Trophoblast cell (in vitro differentiated cells and primary cell): ENCODE measurements around the gene UGT1A8.
"Not testable (repeated sequence)": the region's sequence is repeated elsewhere in the genome, so short reads cannot be mapped to it uniquely, and the experiment has no call there.

Source experiments
- DNase-seq, 2 donors: peaks; one replicate each; pipeline ENCODE4 v3.0.0-alpha.2; 2016
- H2AFZ ChIP-seq: 2 replicates; pipeline ENCODE4 v1.6.1; 2013; ENCODE audit warnings: low read length, moderate library complexity, mild to moderate bottlenecking; ENCODE audit not compliant: insufficient read depth, poor library complexity
- H2AK5ac ChIP-seq: 2 replicates; pipeline ENCODE4 v1.6.1; 2013; ENCODE audit warnings: mild to moderate bottlenecking, low read length
- H2BK120ac ChIP-seq: 2 replicates; pipeline ENCODE4 v1.6.1; 2013; ENCODE audit warnings: low read length, mild to moderate bottlenecking, moderate library complexity; ENCODE audit not compliant: insufficient read depth, poor library complexity
- H2BK12ac ChIP-seq: 2 replicates; pipeline ENCODE4 v1.6.1; 2013; ENCODE audit warnings: mild to moderate bottlenecking, low read length, moderate library complexity
- H2BK5ac ChIP-seq: 2 replicates; pipeline ENCODE4 v1.6.1; 2013; ENCODE audit warnings: low read length, low read depth, moderate library complexity, mild to moderate bottlenecking; ENCODE audit not compliant: poor library complexity
- H3K14ac ChIP-seq: 2 replicates; pipeline ENCODE4 v1.6.1; 2013; ENCODE audit warnings: mild to moderate bottlenecking, low read length
- H3K18ac ChIP-seq: 2 replicates; pipeline ENCODE4 v1.6.1; 2013; ENCODE audit warnings: mild to moderate bottlenecking, low read length
- H3K23ac ChIP-seq: 2 replicates; pipeline ENCODE4 v1.6.1; 2013; ENCODE audit warnings: low read length
- H3K27ac ChIP-seq: 2 replicates; pipeline ENCODE4 v1.5.1; 2013; ENCODE audit warnings: low read depth, mild to moderate bottlenecking, inconsistent platforms, low read length, moderate library complexity
- H3K27me3 ChIP-seq: 2 replicates; pipeline ENCODE4 v1.6.1; 2013; ENCODE audit warnings: inconsistent platforms, mild to moderate bottlenecking, low read length, moderate library complexity; ENCODE audit not compliant: insufficient read depth
- H3K36me3 ChIP-seq, 2 experiments: 1 replicate in 1 of 2; 2 replicates in 1 of 2; pipeline ENCODE4 v1.6.1; 2013; ENCODE audit warnings: low read length in 2 of 2, mild to moderate bottlenecking in 2 of 2, moderate library complexity in 1 of 2; ENCODE audit not compliant: insufficient read depth in 2 of 2, control insufficient read depth in 1 of 2
- H3K4ac ChIP-seq: 2 replicates; pipeline ENCODE4 v1.6.1; 2013; ENCODE audit warnings: low read depth, mild to moderate bottlenecking, low read length, moderate library complexity
- H3K4me1 ChIP-seq, 2 experiments: 1 replicate in 1 of 2; 2 replicates in 1 of 2; pipeline ENCODE4 v1.6.1; 2013; ENCODE audit warnings: low read length in 2 of 2, mild to moderate bottlenecking in 2 of 2, moderate library complexity in 1 of 2; ENCODE audit not compliant: insufficient read depth in 2 of 2, control insufficient read depth in 1 of 2
- H3K4me2 ChIP-seq: 2 replicates; pipeline ENCODE4 v1.6.1; 2013; ENCODE audit warnings: inconsistent platforms, mild to moderate bottlenecking, low read length, moderate library complexity
- H3K4me3 ChIP-seq: 2 replicates; pipeline ENCODE4 v1.5.1; 2013; ENCODE audit warnings: mild to moderate bottlenecking, low read depth, low read length, inconsistent platforms
- H3K79me1 ChIP-seq: one replicate; pipeline ENCODE4 v1.6.1; 2013; ENCODE audit warnings: low read length
- H3K79me2 ChIP-seq: 2 replicates; pipeline ENCODE4 v1.6.1; 2013; ENCODE audit warnings: low read length, mild to moderate bottlenecking; ENCODE audit not compliant: control insufficient read depth, insufficient read depth, poor library complexity
- H3K9ac ChIP-seq: 2 replicates; pipeline ENCODE4 v1.6.1; 2013; ENCODE audit warnings: mild to moderate bottlenecking, low read length
- H3K9me3 ChIP-seq: 2 replicates; pipeline ENCODE4 v1.6.1; 2013; ENCODE audit warnings: low read depth, mild to moderate bottlenecking, control low read depth, inconsistent platforms, low read length; ENCODE audit not compliant: insufficient read depth
- H4K12ac ChIP-seq: 2 replicates; pipeline ENCODE4 v1.6.1; 2013; ENCODE audit warnings: low read depth, mild to moderate bottlenecking, low read length, moderate library complexity
- H4K8ac ChIP-seq: 2 replicates; pipeline ENCODE4 v1.6.1; 2013; ENCODE audit warnings: low read depth, mild to moderate bottlenecking, low read length, moderate library complexity
- H4K91ac ChIP-seq: one replicate; pipeline ENCODE4 v1.6.1; 2013; ENCODE audit warnings: low read depth, mild to moderate bottlenecking, low read length, moderate library complexity
- WGBS: extraction: QIAGEN DNeasy Blood & Tissue Kit; methylation state at CpG from one replicate; pipeline ENCODE4 v1.1.7; 2013; ENCODE audit warnings: missing lambda C conversion rate; ENCODE audit not compliant: insufficient read length, insufficient coverage; ENCODE audit errors: extremely low coverage; 5-methylcytosine and 5-hydroxymethylcytosine counted together

The UGT1A8 gene

DNA sequence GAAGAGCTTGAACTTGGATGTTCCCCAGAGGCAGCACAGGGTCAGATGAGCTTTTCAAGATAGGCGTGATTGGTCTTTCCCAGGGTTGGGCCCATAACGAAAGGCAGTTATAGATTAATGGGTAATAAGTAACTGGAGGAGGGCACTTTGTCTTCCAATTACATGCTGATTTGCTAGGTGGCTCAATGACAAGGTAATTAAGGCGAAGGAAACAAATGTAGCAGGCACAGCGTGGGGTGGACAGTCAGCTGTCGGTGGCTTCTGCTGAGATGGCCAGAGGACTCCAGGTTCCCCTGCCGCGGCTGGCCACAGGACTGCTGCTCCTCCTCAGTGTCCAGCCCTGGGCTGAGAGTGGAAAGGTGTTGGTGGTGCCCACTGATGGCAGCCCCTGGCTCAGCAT, 101.1 kb downstream of the UGT1A8 start, which contains the start of gene UGT1A4:
UGT1A4 (plus strand) TSS at position 185 of the 400 bp plus-strand sequence; CDS start at position 270, 85 bp downstream.
- H2AK5ac ChIP-seq, result no peak within 1 kb of the TSS
- no peak within 1 kb of the TSS for H3K9ac ChIP-seq
- no peak within 1 kb of the TSS for H3K4me3 ChIP-seq
- H3K23ac ChIP-seq, result no peak within 1 kb of the TSS
- H2BK12ac ChIP-seq, result no peak within 1 kb of the TSS
- H2AFZ ChIP-seq, result no peak within 1 kb of the TSS
- no peak within 1 kb of the TSS for H2BK120ac ChIP-seq
- no peaks in the 10 kb centered on the region for H3K36me3 ChIP-seq
- H3K79me2 ChIP-seq, result no peaks in the 10 kb centered on the region
- H3K4me1 ChIP-seq, result no peaks in the 10 kb centered on the region
- DNase-seq, result no peak
- H4K8ac ChIP-seq, result no peak within 1 kb of the TSS
- no peak within 1 kb of the TSS for H3K27ac ChIP-seq
- no peak within 1 kb of the TSS for H4K12ac ChIP-seq
- no peak within 1 kb of the TSS for H3K4me2 ChIP-seq
- WGBS, result no CpG with 5 or more reads among the region's 7 CpGs
- no peak within 1 kb of the TSS for H3K18ac ChIP-seq
- H3K27me3 ChIP-seq, result no peaks in the 10 kb centered on the region
- no peaks in the 10 kb centered on the region for H3K79me1 ChIP-seq
- no peak within 1 kb of the TSS for H3K4ac ChIP-seq
- no peak within 1 kb of the TSS for H3K14ac ChIP-seq
- H4K91ac ChIP-seq, result no peak within 1 kb of the TSS
- peaks cover 8% of the 10 kb centered on the region for H3K9me3 ChIP-seq
- no peak within 1 kb of the TSS for H2BK5ac ChIP-seq

GRCh38 chr2:233728723-233729301, 111.4 kb downstream of the UGT1A8 start, which contains the start of gene UGT1A3:
TSS of gene UGT1A3 (plus strand) at chr2:233729042. CDS start at chr2:233729127, 85 bp downstream.
- Histone ChIP-seq H3K79me1 (no peaks in the 10 kb centered on the region), H4K91ac (no peak within 1 kb of the TSS), H3K79me2 (no peaks in the 10 kb centered on the region), H2BK12ac (no peak within 1 kb of the TSS), H3K36me3 (no peaks in the 10 kb centered on the region), H3K18ac (no peak within 1 kb of the TSS), H4K12ac (no peak within 1 kb of the TSS), H2BK120ac (no peak within 1 kb of the TSS), H2AK5ac (no peak within 1 kb of the TSS), H2BK5ac (no peak within 1 kb of the TSS), H4K8ac (no peak within 1 kb of the TSS), H3K14ac (no peak within 1 kb of the TSS), H3K9ac (no peak within 1 kb of the TSS), H3K4ac (no peak within 1 kb of the TSS), H2AFZ (no peak within 1 kb of the TSS), H3K4me1 (no peaks in the 10 kb centered on the region), H3K4me3 (no peak within 1 kb of the TSS), H3K27me3 (no peaks in the 10 kb centered on the region), H3K9me3 (peaks cover 10% of the 10 kb centered on the region), H3K27ac (no peak within 1 kb of the TSS), H3K23ac (no peak within 1 kb of the TSS), H3K4me2 (no peak within 1 kb of the TSS)
- DNase-seq, result no peak
- no CpG with 5 or more reads among the region's 8 CpGs for whole genome bisulfite sequencing

DNA sequence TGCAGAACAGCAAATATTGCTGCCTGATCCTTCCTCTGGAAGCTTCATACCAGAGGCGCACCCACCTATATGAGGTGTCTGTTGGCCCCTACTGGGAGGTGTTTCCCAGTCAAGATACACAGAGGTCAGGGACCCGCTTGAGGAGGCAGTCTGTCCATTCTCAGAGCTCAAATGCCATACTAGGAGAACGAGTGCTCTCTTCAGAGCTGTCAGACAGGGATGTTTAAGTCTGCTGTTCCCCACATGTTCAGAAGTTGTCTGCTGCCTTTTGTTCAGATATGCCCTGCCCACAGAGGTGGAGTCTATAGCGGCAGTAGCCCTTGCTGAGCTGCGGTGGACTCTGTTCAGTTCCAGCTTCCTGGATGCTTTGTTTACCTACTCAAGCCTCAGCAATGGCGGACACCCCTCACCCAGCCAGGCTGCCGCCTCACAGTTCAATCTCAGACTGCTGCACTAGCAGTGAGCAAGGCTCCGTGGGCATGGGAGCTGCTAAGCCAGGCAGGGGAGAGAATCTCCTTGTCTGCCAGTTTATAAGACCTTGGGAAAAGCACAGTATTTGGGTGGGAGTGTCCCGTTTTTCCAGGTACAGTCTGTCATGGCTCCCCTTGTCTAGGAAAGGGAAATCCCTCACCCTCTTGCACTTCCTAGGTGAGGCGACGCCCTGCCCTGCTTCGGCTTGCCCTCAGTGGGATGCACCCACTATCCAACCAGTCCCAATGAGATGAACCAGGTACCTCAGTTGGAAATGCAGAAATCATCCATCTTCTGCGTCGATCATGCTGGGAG, 119.6 kb downstream of the UGT1A8 start:
- not testable (repeated sequence) for H4K12ac ChIP-seq, H2BK5ac ChIP-seq, H3K79me2 ChIP-seq, H3K4me2 ChIP-seq, H3K27ac ChIP-seq, H3K4ac ChIP-seq, H3K27me3 ChIP-seq, H4K91ac ChIP-seq, H3K4me1 ChIP-seq, H3K9ac ChIP-seq, H2BK12ac ChIP-seq, H4K8ac ChIP-seq, H3K9me3 ChIP-seq, H2BK120ac ChIP-seq, H3K79me1 ChIP-seq, H3K18ac ChIP-seq, H3K36me3 ChIP-seq, H2AFZ ChIP-seq, H3K14ac ChIP-seq, DNase-seq, H2AK5ac ChIP-seq, H3K23ac ChIP-seq
- no CpG with 5 or more reads among the region's 14 CpGs for WGBS
- peak overlapping the region; percentile 56 for H3K4me3 ChIP-seq

GRCh38 chr2:233740870-233741269, 123.4 kb downstream of the UGT1A8 start:
- H2BK12ac ChIP-seq, result no peak overlapping the region
- no peak overlapping the region for H3K14ac ChIP-seq
- H2BK5ac ChIP-seq, result no peak overlapping the region
- no peak overlapping the region for H3K23ac ChIP-seq
- H3K36me3 ChIP-seq, result no peaks in the 10 kb centered on the region
- no peaks in the 10 kb centered on the region for H3K79me2 ChIP-seq
- no peak overlapping the region for H3K4me3 ChIP-seq
- no peak overlapping the region for H4K12ac ChIP-seq
- H3K4me1 ChIP-seq, result no peaks in the 10 kb centered on the region
- no peak overlapping the region for H2AFZ ChIP-seq
- DNase-seq, result no peak
- H2AK5ac ChIP-seq, result no peak overlapping the region
- H3K9me3 ChIP-seq, result peaks cover 13% of the 10 kb centered on the region
- no peaks in the 10 kb centered on the region for H3K79me1 ChIP-seq
- no CpG with 5 or more reads among the region's 2 CpGs for WGBS
- H2BK120ac ChIP-seq, result no peak overlapping the region
- H3K4me2 ChIP-seq, result no peak overlapping the region
- no peak overlapping the region for H4K91ac ChIP-seq
- H3K27ac ChIP-seq, result no peak overlapping the region
- H3K9ac ChIP-seq, result no peak overlapping the region
- no peaks in the 10 kb centered on the region for H3K27me3 ChIP-seq
- no peak overlapping the region for H3K18ac ChIP-seq
- no peak overlapping the region for H4K8ac ChIP-seq
- no peak overlapping the region for H3K4ac ChIP-seq
